ENCODE measurements around the gene GPC6.

DNA sequence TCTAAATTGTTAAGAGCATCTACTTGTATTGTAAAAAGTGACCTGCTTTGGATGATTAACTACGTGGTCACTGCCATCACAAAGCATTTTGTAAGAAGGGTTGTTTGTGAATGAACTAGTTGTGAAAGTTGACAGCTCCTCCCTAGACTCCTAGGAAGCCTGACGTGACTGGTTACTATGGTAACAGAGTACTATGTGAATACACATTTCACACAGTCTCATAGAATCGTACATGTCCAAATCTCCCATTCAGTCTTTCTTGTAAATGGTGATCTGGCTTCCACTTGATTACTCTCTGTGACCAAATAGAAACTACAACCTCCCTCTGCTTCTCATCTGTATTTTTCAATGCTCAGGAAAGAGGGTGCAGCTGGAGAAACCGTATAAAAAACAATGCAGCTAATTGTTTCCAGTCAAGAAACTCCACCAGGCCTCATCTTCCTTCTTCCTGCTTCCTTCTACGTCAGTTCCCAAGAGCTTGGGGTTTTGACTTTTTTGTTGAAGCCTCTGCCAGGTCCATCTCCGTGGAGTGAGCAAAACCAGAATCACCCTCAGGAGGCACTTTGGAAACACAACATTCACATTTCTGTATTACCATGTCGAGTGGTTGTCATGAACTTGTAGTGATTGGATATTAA lies 83.4 kb downstream of the GPC6 start:
- TF ChIP-seq JUNB (CRISPR knock-in tag; conservative IDR thresholded peaks at IDR 0.05), result no peak
- TF ChIP-seq EZH2 (IDR thresholded peaks at IDR 0.05; ENCODE audit: borderline replicate concordance, low read depth, low read length), result no peak
- TF ChIP-seq, protein P1, sequence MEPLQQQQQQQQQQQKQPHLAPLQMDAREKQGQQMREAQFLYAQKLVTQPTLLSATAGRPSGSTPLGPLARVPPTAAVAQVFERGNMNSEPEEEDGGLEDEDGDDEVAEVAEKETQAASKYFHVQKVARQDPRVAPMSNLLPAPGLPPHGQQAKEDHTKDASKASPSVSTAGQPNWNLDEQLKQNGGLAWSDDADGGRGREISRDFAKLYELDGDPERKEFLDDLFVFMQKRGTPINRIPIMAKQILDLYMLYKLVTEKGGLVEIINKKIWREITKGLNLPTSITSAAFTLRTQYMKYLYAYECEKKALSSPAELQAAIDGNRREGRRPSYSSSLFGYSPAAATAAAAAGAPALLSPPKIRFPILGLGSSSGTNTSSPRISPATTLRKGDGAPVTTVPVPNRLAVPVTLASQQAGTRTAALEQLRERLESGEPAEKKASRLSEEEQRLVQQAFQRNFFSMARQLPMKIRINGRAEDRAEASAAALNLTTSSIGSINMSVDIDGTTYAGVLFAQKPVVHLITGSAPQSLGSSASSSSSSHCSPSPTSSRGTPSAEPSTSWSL (CRISPR knock-in tag; IDR thresholded peaks at IDR 0.05; ENCODE audit: borderline replicate concordance), result no peak
- TF ChIP-seq ZNF830 (CRISPR knock-in tag; IDR thresholded peaks at IDR 0.05), result no peak
- TF ChIP-seq, protein P2, sequence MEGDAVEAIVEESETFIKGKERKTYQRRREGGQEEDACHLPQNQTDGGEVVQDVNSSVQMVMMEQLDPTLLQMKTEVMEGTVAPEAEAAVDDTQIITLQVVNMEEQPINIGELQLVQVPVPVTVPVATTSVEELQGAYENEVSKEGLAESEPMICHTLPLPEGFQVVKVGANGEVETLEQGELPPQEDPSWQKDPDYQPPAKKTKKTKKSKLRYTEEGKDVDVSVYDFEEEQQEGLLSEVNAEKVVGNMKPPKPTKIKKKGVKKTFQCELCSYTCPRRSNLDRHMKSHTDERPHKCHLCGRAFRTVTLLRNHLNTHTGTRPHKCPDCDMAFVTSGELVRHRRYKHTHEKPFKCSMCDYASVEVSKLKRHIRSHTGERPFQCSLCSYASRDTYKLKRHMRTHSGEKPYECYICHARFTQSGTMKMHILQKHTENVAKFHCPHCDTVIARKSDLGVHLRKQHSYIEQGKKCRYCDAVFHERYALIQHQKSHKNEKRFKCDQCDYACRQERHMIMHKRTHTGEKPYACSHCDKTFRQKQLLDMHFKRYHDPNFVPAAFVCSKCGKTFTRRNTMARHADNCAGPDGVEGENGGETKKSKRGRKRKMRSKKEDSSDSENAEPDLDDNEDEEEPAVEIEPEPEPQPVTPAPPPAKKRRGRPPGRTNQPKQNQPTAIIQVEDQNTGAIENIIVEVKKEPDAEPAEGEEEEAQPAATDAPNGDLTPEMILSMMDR (IDR thresholded peaks at IDR 0.05 in 2 of 3, conservative IDR thresholded peaks at IDR 0.05 in 1 of 3; ENCODE audit: insufficient read depth in 2 of 3, low read depth in 1 of 3, low read length in 3 of 3), result no peak
- TF ChIP-seq FUS (optimal IDR thresholded peaks at IDR 0.05; ENCODE audit: low read depth, low read length), result no peak
- TF ChIP-seq PTBP1 (IDR thresholded peaks at IDR 0.05; ENCODE audit: low read depth, low read length), result no peak
- no peak for TF ChIP-seq RCOR1 (IDR thresholded peaks at IDR 0.05; ENCODE audit: borderline replicate concordance in 1 of 2, low read depth in 2 of 2, low read length in 2 of 2)
- TF ChIP-seq, protein P3, sequence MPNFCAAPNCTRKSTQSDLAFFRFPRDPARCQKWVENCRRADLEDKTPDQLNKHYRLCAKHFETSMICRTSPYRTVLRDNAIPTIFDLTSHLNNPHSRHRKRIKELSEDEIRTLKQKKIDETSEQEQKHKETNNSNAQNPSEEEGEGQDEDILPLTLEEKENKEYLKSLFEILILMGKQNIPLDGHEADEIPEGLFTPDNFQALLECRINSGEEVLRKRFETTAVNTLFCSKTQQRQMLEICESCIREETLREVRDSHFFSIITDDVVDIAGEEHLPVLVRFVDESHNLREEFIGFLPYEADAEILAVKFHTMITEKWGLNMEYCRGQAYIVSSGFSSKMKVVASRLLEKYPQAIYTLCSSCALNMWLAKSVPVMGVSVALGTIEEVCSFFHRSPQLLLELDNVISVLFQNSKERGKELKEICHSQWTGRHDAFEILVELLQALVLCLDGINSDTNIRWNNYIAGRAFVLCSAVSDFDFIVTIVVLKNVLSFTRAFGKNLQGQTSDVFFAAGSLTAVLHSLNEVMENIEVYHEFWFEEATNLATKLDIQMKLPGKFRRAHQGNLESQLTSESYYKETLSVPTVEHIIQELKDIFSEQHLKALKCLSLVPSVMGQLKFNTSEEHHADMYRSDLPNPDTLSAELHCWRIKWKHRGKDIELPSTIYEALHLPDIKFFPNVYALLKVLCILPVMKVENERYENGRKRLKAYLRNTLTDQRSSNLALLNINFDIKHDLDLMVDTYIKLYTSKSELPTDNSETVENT (CRISPR knock-in tag; IDR thresholded peaks at IDR 0.05), result no peak
